Hippocampal formation (tissue), 2 donors: ENCODE data around the gene MAG.
A peak's percentile ranks its signal among the peaks of the same experiment; 100 is the strongest.

Source experiments
- DNase-seq, 2 donors: peaks; one replicate each; lab custom pipeline; 2025; lab: John Stamatoyannopoulos, UW

Gene MAG

GRCh38 chr19:35291916-35292315 lies at the start of gene MAG:
Gene MAG, plus strand, starts transcription at chr19:35292161. Its CDS starts 3,248 bp downstream, at chr19:35295409.
- peak; percentile 89 to 91 for DNase-seq

DNA sequence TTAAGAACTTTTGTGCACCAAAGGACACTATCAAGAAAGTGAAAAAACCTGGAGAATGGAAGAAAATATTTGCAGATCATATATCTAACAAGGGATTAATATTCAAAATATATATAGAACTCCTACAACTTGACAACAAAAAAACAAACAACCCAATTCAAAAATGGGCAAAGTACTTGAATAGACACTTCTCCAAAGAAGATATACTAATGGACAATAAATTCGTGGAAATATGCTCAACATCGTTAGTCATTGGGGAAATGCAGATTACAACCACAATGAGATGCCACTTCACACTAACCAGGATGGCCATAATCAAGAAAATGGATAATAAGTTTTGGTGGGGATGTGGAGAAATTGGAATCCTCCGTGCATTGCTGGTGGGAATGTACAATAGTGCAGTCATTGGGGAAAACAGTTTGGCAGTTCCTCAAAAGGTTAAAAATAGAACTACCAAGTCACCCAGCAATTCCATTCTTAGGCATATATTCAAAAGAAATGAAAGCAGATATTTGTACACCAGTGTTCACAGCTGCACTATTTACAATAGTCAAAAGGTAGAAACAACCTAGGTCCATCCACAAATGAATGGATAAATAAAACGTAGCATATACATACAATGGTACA lies 45.4 kb upstream of the MAG start:
- no peak for DNase-seq

DNA sequence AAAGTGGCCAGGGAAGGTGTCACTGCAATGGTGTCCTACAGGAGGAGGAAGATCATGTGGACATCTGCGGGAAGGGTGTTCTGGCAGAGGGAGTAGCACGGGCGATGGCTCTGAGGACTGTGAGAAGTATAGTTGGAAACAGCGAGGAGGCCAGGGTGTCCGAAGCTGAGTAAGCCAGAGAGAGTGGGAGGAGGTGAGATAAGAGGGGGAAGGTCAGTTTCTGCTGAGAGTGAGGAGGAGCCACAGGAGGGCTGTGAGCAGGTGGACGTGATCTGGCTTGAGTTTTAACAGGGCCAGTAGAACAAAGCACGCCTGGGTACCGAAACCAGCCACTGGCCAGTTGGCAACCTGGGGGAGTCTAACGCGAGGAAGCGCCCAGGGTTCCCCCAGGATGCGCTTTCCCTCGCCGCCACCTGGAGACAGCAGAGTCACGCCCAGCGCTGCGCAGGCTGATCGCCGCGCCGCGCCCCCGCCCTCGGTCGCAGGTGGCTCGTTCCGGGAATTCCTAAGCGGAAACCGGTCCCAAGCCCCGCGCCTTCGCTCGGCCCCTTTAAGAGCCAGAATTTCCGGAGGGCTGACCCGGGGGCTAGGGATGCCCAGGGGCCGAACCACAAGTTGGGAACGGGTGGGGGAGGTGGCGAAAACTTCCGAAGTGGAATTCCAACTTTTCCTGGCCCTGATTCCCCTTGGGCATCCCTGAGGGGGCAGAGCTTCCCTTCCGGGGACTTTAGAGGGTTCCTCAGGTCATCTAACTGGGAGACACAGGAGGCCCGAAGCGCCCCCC lies 44.2 kb upstream of the MAG start:
- no peak for DNase-seq

GRCh38 chr19:35248310-35249145 lies 43.4 kb upstream of the MAG start, which contains the start of gene LSR:
Gene LSR, plus strand, starts transcription at chr19:35249002. Its CDS starts 21 bp downstream, at chr19:35249023.
- no peak for DNase-seq

DNA sequence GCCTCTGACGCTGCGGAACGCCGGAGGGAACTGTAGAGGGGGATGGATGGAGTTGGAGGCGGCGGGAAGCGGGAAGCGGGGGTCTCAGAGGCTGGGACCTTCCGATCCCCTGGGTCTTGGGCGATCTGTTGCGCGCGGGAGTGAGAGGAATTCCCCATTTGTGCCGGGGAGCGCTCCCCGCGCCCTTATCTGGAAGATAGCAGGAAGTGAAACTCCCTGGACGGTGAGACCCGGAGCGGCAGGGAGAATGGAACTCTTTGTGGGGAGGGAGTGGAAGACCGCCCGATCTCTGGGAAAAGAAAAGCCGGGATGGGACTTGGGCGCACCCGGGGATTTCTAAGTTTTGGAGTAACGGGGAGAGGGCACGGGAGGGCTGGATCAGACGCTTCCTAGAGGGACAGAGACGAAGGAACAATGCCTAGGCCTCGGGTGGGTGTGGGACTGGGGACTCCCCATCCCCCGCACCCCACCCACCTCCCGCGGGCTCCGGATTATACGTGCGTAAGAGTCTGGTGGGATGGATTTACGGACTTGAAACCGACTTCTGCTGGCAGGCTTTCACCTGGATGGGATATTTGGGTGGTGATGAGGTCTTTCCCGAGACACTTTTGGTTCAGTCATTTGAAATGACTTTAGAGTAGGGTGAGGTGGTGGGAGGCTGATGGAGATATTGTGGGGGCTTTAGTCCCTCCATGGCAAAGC lies 42.7 kb upstream of the MAG start:
- no peak for DNase-seq

GRCh38 chr19:35249848-35250711 lies 41.9 kb upstream of the MAG start:
- DNase-seq: no peak

DNA sequence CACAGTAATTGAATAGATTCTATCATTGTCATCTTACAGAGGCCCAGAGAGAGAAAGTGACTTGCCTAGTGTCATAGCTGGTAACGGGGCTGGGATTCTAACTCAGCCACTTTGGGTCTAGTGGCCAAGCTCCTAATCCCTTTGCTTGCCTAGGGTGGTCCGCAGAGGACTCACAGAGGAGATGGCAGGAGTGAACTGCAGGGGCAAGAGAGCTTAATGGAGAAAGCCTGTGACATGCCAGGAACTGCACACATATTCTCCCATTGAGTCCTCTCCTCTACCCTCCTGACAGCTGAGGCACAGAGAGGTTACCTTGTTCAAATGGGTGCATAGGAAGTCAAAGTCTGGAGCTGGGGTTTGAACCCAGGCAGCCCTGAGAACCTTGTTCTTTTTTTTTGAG lies 40.5 kb upstream of the MAG start:
- no peak for DNase-seq

DNA sequence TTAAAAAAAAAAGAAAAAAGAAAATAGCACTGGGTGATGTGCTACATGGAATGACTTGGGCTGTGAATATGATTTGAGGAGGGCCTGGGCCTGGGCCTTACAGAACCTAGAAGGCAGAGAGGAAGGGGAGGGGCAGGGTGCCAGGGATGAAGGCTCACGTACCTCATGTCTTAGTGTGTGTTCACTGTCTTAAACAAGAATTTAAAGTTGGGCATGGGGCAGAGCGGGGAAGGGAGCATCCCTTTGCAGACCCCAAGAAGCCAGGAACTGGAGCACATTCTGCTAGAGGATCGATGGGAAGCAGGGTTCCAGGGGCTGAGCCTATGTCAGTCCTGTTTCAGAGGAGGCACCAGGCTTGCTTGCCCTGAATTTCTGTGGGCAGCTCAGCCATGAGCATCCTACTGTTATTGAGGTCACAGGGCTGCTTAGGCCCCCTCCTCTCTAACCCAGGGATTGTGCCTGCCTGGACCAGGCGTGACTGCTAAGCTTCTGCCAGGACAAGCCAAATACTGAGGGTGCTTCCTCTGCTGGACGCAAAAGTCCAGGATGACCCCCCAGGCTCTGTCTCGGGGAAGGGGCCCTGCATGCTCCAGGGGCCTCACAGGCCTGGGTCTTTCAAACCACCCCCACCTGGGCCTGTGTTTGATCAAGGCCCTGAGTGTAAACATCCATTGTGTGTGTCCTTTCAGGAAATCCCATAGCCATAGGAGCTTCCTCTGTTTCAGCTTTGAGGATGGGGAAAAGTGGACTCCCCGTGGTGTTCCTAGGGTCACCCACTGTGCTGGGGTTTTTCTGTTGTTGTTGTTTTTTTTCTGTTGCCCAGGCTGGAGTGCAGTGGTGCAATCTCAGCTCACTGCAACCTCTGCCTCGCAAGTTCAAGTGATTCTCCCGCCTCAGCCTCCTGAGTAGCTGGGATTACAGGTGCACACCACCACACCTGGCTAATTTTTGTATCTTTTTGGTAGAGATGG lies 38.4 kb upstream of the MAG start:
- DNase-seq: no peak

GRCh38 chr19:35254341-35255297 lies 37.3 kb upstream of the MAG start:
- no peak for DNase-seq

DNA sequence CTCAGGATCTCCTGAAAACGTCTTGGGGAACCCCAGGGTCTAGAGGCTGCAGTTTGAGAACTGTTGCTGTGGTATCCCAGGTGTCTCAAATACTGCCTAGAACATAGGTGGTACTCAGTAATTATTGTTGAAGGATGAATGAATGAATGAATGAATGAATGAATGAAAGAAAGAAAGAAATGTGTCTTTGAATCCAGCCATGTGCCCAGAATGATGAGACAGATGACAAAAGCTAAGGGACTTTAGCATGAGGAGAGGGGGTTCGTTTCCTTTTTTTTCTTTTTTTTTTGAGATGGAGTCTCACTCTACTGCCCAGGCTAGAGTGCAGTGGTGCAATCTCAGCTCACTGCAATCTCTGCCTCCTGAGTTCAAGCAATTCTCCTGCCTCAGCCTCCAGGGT lies 35.4 kb upstream of the MAG start:
- DNase-seq: no peak

DNA sequence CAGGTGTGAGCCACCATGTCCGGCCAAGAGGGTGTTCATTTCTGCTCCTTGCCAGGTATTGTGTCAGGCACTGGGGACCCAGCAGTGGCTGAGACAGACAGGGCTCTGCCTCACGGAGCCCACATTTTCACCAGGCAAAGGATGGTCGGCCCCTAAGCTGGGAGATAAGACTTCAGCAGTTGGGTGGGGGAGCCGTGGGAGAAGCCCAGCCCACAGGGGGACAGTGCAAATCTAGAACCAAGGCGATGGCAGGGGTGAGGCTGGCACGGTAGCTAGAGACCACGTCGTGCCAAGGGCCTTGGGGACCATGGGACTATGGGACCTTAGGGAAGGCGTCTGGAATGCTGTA lies 34.9 kb upstream of the MAG start:
- DNase-seq: no peak

- DNase-seq: no peak
Measured at GRCh38 chr19:35260694-35261304, 31.2 kb upstream of the MAG start.

GRCh38 chr19:35261356-35262100 lies 30.4 kb upstream of the MAG start:
- DNase-seq: no peak

GRCh38 chr19:35262101-35262761 lies 29.7 kb upstream of the MAG start:
- DNase-seq: no peak

DNA sequence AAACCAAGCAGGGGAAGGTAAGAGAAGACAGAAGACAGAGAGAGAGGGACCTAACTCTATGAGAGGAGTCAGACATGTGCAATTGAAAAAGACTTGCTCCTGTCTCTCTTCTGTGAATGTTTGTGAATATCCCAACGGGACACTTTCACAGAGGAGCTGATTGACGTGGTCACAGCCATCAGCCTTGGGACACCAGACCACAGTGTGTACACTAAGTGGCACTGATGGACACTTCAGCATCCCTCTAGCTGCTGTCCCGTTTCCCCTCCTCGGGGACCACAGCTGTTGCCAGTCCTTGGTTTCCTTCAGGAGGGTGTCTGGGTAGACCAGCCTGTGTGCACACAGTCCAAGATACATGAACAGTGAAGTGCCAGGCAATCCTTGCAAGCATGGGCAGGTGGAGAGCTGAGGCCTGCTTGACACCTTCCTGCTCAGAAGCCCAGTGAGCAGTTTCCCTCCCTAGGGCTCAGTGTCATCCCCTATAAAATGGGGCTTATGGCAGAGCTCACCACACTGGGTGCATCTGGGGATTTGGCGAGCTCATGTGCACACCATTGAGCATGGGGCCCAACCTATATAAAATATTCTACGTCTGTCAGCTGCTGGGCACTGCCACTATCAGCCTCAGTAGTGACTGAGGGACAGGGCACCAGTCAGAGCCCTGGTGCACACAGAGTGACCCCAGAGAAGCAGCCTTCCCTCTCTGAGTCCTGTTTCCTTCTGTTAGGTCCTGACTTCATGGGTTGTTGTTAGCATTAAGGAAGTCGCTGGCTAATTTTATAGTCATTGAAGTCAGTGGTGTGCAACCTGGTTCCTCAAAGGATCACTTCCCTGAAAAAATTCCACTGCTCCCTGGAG lies 27.5 kb upstream of the MAG start:
- DNase-seq: no peak
